ENCODE results near the gene KLHL5.
"Not testable (repeated sequence)": the region's sequence is repeated elsewhere in the genome, so short reads cannot be mapped to it uniquely, and the experiment has no call there.

The KLHL5 gene

DNA sequence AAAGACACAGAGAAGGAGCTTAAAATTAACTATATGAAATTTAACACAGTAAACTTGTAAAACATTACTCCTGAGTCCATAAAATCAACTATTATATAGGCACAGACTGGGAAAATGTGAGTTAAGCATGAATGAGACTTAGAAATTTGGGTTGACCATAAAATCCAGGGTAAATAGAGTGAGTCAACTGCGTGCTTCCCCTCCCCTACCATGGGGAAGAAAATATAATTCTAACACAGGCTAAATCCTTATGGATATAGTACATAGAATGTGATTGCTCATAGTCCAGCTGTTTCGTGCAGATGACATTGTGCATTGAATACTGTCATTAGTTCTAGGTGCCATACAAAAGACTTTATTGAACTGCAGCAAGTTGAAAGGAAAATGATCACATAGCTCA is 42.2 kb downstream of the KLHL5 start:
- DNase-seq, result no peak

DNA sequence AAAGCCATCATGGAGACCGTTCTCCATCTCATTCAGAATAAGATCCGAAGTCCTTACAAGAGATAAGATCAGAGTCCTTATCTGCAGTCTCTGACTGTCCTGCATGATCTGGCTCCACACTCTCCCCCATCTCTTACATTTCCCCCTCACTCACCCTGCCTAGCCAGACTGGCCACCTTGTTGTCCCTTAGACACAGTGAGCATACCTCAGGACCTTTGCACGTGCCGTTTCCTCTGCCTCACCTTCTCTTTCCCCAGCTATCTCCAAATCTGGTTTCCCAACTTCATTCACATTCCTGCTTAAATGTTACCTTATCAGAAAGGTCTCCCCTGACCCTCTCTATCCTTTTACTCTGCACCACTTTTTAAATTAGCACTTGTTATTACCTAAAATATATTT is 44.0 kb downstream of the KLHL5 start:
- no peak for DNase-seq

DNA sequence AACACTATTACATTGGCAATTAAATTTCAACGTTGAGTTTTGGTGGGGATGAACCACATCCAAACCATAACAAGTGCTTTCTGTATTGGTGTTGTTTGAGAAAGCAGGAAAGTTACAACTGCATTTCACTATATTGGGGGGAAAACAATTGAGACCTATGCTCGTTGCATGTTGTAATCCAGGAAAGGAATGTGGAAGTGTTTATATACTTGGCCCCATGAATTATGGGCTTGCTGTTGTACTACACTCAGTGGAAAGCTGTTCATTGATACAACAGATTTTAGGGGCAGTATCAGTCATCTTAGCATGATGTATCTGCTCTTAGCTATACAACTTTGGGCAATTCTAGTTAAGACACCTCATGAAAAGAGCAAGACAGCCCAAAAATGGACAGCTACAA is 52.4 kb downstream of the KLHL5 start:
- DNase-seq, result no peak

DNA sequence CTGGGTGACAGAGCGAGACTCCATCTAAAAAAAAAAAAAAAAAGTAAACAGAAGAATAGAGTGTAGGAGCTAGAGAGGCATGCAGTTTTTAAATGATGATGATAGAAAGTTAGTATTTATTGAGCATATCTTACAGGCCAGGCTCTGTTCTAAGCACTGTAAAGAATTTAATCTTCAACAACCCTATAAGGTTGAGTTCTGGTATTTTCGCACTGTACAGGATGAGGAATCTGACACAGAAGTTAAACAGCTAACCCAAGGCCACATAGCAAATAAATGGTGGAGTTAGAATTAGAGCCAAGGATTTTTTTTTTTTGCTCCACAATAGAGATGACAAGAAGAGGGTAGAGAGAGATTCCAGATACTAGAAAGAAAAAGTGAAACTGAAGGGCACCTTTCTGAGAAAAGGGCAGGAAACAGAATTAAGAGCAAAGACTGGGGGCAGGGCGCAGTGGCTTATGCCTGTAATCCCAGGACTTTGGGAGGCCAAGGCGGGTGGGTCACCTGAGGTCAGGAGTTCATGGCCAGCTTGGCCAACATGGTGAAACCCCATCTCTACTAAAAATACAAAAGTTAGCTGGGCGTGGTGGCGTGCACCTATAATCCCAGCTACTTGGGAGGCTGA is 56.1 kb downstream of the KLHL5 start:
- DNase-seq, result peak in 1 of 2 donors; percentile 37

DNA sequence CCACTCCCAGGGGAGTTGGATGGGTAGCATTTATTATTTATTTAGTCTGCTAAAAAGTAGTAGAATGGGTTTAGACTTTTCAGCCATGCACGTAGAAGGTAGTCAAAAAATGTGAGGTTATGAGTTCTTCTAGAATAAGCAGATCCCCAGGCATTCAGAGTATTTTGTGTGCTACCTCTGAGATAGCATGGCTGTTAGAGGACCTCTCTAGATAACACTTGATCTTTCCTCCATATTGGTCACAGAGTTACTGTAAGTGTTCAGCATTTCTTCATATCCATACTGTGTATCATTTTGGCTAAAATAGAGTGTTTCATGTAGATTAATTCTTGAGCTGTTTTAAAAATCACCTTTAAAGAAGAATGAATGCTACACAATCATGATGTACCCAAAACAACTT is 58.4 kb downstream of the KLHL5 start:
- DNase-seq, result no peak

DNA sequence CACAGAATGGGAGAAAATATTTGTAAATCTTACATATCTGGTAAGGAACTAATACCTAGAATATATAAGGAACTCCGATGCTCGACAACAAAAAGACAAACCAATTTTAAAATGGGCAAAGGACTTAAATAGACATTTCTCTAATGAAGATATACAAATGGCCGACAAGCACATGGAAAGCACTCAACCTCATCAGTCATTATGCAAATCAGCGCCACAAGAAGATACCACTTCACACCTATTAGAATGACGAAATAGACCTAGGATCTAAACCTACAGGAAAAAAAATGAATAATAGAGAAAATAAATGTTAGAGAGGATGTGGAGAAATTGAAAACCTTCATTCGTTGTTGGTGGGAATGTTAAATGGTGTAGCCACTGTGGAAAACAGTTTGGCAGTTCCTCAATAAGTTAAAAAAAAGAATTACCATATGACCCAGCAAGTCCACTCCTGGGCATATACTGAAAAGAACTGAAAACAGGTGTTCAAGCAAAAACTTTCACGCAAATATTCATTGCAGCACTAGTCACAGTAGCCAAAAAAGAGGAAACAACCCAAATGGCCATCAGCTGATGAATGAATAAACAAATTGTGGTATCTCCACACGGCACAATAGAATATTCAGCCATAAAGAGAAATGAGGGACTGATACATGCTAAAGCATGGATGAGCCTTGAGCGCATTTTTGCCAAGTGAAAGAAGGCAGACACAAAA is 63.0 kb downstream of the KLHL5 start:
- no peak for DNase-seq

DNA sequence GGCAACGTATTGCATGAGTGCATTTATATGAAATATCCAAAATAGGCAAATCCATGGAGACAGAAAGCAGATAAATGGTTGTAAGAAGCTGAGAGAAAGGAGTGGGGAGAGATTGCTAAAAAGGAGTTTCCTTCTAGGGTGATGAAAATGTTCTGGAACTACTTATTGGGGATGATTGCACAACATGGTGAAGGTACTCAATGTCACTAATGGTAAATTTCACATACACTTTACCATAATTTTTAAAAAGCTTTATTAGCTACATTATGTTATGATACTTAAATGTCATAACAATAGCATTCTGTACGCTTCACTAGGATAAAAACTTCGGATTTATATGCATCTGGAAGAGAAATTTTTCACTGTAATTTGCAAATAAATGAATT is 63.6 kb downstream of the KLHL5 start:
- DNase-seq, result no peak

DNA sequence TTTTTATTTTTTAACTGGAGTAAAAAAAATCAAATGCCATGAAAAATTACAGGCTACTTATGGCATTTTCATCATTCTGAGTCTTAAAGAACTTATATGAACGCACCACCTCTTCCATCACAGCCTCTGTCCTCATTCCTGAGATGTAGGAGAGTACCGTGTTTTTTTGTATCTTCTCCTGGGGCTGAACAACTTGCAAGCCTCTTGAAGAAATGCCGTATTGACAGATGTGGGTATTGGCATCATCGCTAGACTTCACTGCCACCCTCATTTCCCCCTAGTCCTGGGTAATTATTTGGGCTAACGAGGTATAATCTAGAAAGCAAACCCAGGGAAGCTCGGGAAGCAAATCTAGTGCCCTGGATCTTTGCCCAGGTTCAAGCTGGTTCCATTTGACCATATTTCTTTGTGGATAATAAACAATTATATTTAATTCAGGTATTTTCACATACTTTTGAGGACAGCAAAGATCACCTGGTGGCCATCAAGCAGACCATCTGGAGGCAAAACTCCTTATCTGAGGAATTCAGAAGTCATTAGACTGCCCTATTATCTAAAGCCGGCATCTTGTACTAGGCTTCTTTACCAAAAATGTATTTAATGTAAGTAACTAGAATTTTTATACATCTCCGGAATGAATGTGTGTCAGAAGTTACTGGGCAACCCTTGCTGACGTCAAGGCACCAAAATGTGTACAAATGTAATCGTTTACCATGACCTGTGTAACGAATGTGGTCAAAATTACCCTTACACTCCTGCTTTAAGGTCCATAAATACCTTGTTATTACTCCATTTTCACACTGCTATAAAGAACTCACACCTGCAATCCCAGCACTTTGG is 64.4 kb downstream of the KLHL5 start:
- no peak for DNase-seq

DNA sequence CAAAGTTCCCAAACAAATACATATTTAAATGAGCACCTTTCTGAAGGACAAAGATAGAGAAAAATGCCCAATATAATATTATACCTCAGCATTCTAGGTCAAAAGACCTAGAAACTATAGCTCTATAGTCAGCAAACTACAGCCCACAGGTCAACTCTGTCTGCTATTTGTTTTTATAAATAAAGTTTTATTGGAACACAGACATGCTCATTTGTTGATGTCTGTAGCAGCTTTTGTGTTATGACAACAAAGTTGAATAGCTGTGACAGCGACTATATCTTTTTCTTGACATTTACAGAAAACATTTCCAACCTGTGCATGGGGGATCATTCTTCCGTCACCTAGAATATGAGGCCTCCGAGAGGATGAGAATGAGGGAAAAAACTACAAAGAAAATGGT is 71.6 kb downstream of the KLHL5 start:
- DNase-seq, result no peak

DNA sequence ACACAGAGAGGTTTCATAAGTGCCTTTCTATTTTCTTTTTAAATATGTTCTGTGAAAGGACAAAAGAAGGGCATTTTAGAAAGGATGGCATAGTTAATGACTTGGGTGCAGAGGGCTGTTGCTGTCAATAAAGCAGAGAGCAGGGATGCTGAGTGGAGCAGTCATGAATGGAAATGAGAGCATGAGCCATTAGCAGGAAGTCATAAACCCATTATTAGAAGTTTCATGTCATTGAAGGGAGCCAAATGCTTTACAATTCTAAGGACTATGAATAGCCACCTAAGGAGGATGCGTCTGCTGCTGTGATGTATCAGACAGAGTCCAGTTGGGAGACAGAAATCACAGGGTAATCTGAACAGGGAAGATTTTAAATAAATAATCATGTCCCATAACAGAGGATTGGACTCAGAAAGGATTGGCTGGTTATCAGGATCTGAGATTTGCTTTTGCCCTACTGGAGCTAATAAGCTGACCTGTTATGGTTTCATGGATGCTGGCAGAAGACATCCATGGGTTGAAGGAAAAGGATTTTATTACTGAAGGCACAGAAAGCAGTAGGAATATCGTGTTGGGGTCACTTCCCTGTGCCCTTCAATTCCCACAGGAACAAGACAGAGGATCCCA is 72.8 kb downstream of the KLHL5 start:
- no peak for DNase-seq

DNA sequence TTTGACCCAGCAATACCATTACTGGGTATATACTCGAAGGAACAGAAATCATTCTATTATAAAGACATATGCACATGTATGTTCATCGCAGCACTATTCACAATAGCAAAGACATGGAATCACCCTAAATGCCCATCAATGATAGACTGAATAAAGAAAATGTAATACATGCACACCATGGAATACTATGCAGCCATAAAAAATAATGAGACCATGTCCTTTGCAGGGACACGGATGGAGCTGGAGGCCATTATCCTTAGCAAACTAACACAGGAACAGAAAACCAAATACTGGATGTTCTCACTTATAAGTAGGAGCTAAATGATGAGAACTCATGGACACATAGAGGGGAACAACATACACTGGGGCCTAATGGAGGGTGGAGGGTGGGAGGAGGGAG is 76.2 kb downstream of the KLHL5 start:
- DNase-seq, result not testable (repeated sequence)

DNA sequence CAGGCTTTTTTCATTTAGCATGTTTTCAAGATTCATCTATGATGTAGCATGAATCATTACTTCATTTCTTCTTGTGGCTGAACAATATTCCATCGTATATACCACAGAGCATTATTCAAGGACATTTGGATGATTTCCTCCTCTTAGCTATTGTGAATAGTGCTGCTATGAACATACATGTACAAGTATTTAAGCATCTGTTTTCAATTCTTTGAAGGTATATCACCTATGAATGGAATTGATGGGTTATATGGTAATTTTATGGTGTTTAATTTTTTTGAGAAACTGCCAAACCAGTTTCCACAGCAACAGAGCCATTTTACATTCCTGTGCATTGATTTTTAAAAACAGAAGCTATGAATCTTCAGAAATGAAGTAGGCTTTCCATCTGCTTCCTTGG is 84.2 kb downstream of the KLHL5 start:
- DNase-seq, result no peak

DNA sequence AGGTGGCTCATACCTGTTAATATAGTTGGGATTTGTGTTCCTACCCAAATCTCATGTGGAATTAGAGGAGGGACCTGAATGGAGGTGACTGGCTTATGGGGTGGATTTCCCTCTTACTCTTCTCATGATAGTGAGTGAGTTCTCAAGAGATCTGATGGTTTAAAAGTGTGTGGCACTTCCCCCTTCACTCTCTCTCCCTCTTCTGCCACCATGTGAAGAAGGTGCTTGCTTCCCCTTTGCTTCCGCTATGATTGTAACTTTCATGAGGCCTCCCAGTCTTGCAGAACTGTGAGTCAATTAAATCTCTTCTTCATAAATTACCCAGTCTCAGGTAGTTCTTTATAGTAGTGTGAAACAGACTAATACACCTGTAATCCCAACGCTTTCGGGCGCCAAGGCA is 92.0 kb downstream of the KLHL5 start:
- no peak for DNase-seq

DNA sequence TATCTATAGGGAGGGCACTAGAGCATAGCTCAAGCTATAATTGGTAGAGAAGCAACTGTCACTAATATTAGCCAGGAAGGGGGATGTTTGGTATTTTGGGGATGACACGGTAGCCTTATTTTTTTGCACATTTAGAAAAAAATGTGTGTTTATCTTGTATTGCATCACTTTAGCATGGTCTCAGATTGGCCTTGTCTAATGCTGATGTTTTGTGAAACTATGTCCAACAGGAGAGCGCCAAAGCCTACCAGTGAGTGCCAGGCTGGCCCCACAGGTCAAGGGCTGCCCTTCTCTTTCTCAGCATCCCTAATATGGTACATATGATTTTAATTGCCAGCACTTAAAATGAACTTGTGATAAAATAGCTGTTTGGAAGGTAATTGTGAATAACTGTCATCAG is 95.5 kb downstream of the KLHL5 start:
- DNase-seq, result no peak

DNA sequence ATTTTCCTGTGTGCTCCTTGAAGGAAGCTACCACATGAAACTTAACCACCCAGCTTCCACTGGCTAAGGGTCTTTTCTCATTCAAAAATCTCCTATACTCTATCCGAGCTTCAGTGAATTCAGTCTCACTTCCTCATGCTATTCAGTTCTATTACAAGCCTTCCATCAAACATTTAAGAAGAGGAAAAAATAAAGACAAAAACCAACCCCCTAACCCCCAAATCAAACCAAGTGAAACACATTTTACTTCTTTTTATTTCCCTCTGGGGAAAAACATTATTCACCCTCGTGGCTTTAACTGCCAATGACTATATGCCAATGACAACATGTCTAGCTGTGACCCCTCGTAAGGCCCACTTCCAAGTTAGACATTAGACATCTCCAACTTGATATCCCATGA is 104.1 kb downstream of the KLHL5 start:
- no peak for DNase-seq

DNA sequence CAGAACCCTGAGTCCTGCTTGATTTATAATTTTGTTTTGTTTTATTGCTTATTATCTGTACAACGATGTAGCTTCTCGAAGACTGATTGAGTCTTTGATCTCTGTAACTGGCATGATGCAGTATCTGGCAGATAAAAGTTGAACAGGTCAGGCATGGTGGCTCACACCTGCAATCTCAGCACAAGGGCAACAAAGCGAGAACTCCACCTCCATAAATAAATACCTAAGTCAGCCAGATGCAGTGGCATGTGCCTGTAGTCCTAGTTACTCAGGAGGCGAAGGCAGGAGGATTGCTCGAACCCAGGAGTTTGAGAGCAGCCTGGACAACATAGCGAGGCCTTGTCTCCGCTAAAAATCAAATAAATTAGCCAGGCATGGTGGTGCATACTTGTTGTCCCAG is 104.6 kb downstream of the KLHL5 start:
- no peak for DNase-seq

DNA sequence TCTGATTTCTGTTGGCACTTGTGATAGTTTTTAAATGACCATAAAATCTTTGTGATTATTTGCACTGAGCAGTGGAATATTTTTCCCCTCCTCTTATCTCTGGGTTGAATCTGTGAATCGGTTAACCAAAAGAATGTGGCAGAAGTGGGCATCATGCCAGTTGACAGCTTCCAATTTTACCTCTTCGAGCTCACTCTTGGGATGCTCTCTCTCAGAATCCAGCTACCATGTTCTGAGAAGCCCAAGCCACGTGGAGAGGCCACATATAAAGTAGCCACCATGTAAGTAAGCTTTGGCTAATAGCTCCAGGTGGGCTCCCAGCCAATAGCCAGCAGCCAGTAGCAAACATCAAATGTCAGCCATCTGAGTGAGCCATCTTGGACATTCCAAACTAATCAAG is 107.4 kb downstream of the KLHL5 start:
- no peak for DNase-seq

DNA sequence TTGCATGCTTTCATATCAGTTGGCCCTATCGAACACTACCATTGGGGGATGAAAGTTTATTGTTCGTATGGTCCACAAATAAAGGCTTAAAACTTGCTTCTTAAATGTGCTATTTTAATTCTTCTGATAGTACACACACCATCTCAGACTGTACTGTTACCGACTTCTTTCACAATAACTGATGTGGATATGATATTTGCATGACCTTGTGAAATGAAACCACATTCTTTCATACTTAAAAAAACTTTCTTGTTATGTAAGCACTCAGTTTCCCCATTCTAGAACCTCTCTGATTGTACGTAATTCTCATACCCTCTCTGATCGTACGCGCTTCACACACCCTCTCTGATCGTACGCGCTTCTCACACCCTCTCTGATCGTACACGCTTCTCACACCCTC is 108.3 kb downstream of the KLHL5 start:
- no peak for DNase-seq
